HepG2 (cell line): ENCODE measurements around the gene TMEM270. TPM values are rescaled to one million over a fixed set of nuclear protein-coding genes. Genes with fewer than 3 reads are reported as not detected.

Experiments used
- ATAC-seq: fragments of 200-7000 bp; cut with Tn5 transposase; 3 replicates; pipeline ENCODE4 v1.9.1; 2020; ENCODE audit warnings: mild to moderate bottlenecking, moderate library complexity
- BruUV-seq: library from RNA; stranded (reverse); fragments of 400-500 nt; replicated peaks from 2 replicates; lab custom pipeline; 2021; lab: Mats Ljungman, UMichigan
- CTCF ChIA-PET: fragments of 300-600 bp; formaldehyde crosslinking; extraction: SDS; loops from one replicate; lab custom pipeline; 2021; ENCODE audit warnings: low total read pairs, inconsistent platforms, low intra/inter-chr PET ratio; lab: Yijun Ruan, JAX
- POLR2A ChIA-PET: fragments of 350-600 bp; sonication (Branson Sonifier 250); formaldehyde crosslinking; loops from one replicate; lab custom pipeline; 2020; ENCODE audit warnings: antibody characterized with exemption, inconsistent platforms; lab: Yijun Ruan, JAX
- DNase-seq: peaks from one replicate; pipeline ENCODE4 v3.0.0-alpha.2; 2015; ENCODE audit warnings: low spot score
- FAIRE-seq: peaks from 3 replicates; lab custom pipeline; 2011; peaks lifted over from hg19 to GRCh38; lab: Jason Lieb, UNC
- H2AFZ ChIP-seq: one replicate; pipeline ENCODE4 v1.6.1; 2011; ENCODE audit warnings: low read length, inconsistent platforms
- H3K27ac ChIP-seq: fragments of 300-600 bp; 3 replicates; pipeline ENCODE4 v1.8.0; 2011; ENCODE audit warnings: mixed run types, mild to moderate bottlenecking, mixed read lengths, low read length, inconsistent platforms; ENCODE audit not compliant: insufficient read depth; ENCODE audit errors: extremely low read length
- H3K27me3 ChIP-seq, 2 experiments: fragments of 200-600 bp in 1 of 2; 2 replicates in 1 of 2; 3 replicates in 1 of 2; pipeline versions ENCODE4 v1.6.0 to v1.8.0; 2011; ENCODE audit warnings: low read length in 2 of 2, mild to moderate bottlenecking in 2 of 2, moderate library complexity in 2 of 2, inconsistent platforms in 1 of 2; ENCODE audit not compliant: insufficient read depth in 2 of 2, control insufficient read depth in 1 of 2
- H3K36me3 ChIP-seq, 2 experiments: fragments of 200-600 bp in 1 of 2; replicated peaks in 1 of 2; 2 replicates in 1 of 2; 3 replicates in 1 of 2; pipeline versions ENCODE4 v1.5.1 to v1.8.0; 2011; ENCODE audit warnings: low read length in 2 of 2, inconsistent platforms in 1 of 2; ENCODE audit not compliant: insufficient read depth in 2 of 2, control insufficient read depth in 1 of 2
- H3K4me1 ChIP-seq: 2 replicates; pipeline ENCODE4 v1.5.1; 2012; ENCODE audit warnings: low read length, inconsistent platforms; ENCODE audit not compliant: insufficient read depth
- H3K4me2 ChIP-seq: 2 replicates; pipeline ENCODE4 v1.6.0; 2011; ENCODE audit warnings: low read depth, low read length, inconsistent platforms
- H3K4me3 ChIP-seq, 3 experiments: fragments of 200-600 bp in 1 of 3; sonication (generic), shearing (Covaris generic) in 1 of 3; replicated peaks in 1 of 3; 2 replicates each; pipeline ENCODE4 v1.5.1; 2011 to 2016; ENCODE audit warnings: low read length in 3 of 3, inconsistent platforms in 2 of 3, low read depth in 2 of 3, mild to moderate bottlenecking in 2 of 3, control low read depth in 1 of 3, mixed read lengths in 1 of 3; ENCODE audit not compliant: insufficient read depth in 1 of 3
- H3K79me2 ChIP-seq: one replicate; pipeline ENCODE4 v1.6.1; 2011; ENCODE audit warnings: low read length, inconsistent platforms; ENCODE audit not compliant: insufficient read depth
- H3K9ac ChIP-seq: 2 replicates; pipeline ENCODE4 v1.6.0; 2011; ENCODE audit warnings: mild to moderate bottlenecking, low read depth, low read length, inconsistent platforms; ENCODE audit not compliant: insufficient read depth
- H3K9me3 ChIP-seq: 2 replicates; pipeline ENCODE4 v1.5.1; 2012; ENCODE audit warnings: mild to moderate bottlenecking, low read length
- H4K20me1 ChIP-seq: 2 replicates; pipeline ENCODE4 v1.6.0; 2011; ENCODE audit warnings: inconsistent platforms, mild to moderate bottlenecking, low read length, moderate library complexity; ENCODE audit not compliant: insufficient read depth
- BCL6 ChIP-seq: IDR thresholded peaks from 2 replicates; pipeline ENCODE4 v1.6.1; 2016; ENCODE audit warnings: missing genetic modification reagents, missing compliant biosample characterization
- DNMT1 ChIP-seq: sonication (generic); formaldehyde crosslinking; IDR thresholded peaks from 2 replicates; pipeline ENCODE4 v1.5.1; 2020; ENCODE audit warnings: mild to moderate bottlenecking, missing genetic modification reagents
- DPF2 ChIP-seq: sonication (generic); formaldehyde crosslinking; IDR thresholded peaks from 2 replicates; pipeline ENCODE4 v1.4.0; 2020; ENCODE audit warnings: mild to moderate bottlenecking, low read depth, missing genetic modification reagents, borderline replicate concordance
- FIP1L1 ChIP-seq: fragments of 200-400 bp; formaldehyde crosslinking; IDR thresholded peaks from 2 replicates; pipeline ENCODE4 v1.6.1; 2018; ENCODE audit warnings: low read depth, mild to moderate bottlenecking, low read length, moderate library complexity, borderline replicate concordance; ENCODE audit not compliant: insufficient read depth
- GABPA ChIP-seq, 2 experiments: IDR thresholded peaks; 2 replicates each; pipeline ENCODE4 v1.6.1; 2011 to 2016; ENCODE audit warnings: low read depth in 2 of 2, low read length in 1 of 2, missing biosample characterization in 1 of 2, missing genetic modification characterization in 1 of 2
- HES4 ChIP-seq: sonication (generic); formaldehyde crosslinking; IDR thresholded peaks from 2 replicates; pipeline ENCODE4 v1.9.0; 2021; ENCODE audit warnings: mild to moderate bottlenecking, missing genetic modification reagents, borderline replicate concordance
- HOXD1 ChIP-seq: sonication (generic); formaldehyde crosslinking; IDR thresholded peaks from 2 replicates; pipeline ENCODE4 v1.5.0; 2020; ENCODE audit warnings: missing genetic modification reagents
- NONO ChIP-seq, 2 experiments: fragments of 450-650 bp in 1 of 2; sonication (generic) in 1 of 2; formaldehyde crosslinking in 1 of 2; IDR thresholded peaks in 1 of 2; conservative IDR thresholded peaks in 1 of 2; 2 replicates each; pipeline versions ENCODE4 v1.6.1 to v1.8.0; 2017 to 2022; ENCODE audit warnings: mild to moderate bottlenecking in 1 of 2, missing genetic modification reagents in 1 of 2, moderate library complexity in 1 of 2
- STAG1 ChIP-seq: sonication (generic); formaldehyde crosslinking; IDR thresholded peaks from 2 replicates; pipeline ENCODE4 v1.4.0; 2020; ENCODE audit warnings: missing genetic modification reagents
- THYN1 ChIP-seq: sonication (generic); formaldehyde crosslinking; IDR thresholded peaks from 2 replicates; pipeline ENCODE4 v1.8.1; 2023; ENCODE audit warnings: low read depth, mild to moderate bottlenecking, moderate library complexity, missing genetic modification reagents, borderline replicate concordance
- ZNF20 ChIP-seq: sonication (generic); formaldehyde crosslinking; IDR thresholded peaks from 2 replicates; pipeline ENCODE4 v1.4.0; 2020; ENCODE audit warnings: mild to moderate bottlenecking, moderate library complexity, missing genetic modification reagents
- ZNF331 ChIP-seq: sonication (generic); formaldehyde crosslinking; IDR thresholded peaks from 2 replicates; pipeline ENCODE4 v1.4.0; 2020; ENCODE audit warnings: missing genetic modification reagents
- ZNF460 ChIP-seq: sonication (generic); formaldehyde crosslinking; IDR thresholded peaks from 2 replicates; pipeline ENCODE4 v1.5.1; 2020; ENCODE audit warnings: missing genetic modification reagents, mild to moderate bottlenecking, borderline replicate concordance
- ZNF530 ChIP-seq: sonication (generic); formaldehyde crosslinking; IDR thresholded peaks from 2 replicates; pipeline ENCODE4 v1.5.0; 2020; ENCODE audit warnings: low read depth, mild to moderate bottlenecking, missing genetic modification reagents
- ZNF563 ChIP-seq: sonication (generic); formaldehyde crosslinking; IDR thresholded peaks from 2 replicates; pipeline ENCODE4 v1.8.0; 2022; ENCODE audit warnings: mild to moderate bottlenecking, moderate library complexity, missing genetic modification reagents
- ZNF569 ChIP-seq: sonication (generic); formaldehyde crosslinking; IDR thresholded peaks from 2 replicates; pipeline ENCODE4 v1.5.0; 2020; ENCODE audit warnings: mild to moderate bottlenecking, missing genetic modification reagents, moderate library complexity, borderline replicate concordance
- ZNF589 ChIP-seq: sonication (generic); formaldehyde crosslinking; conservative IDR thresholded peaks from 2 replicates; pipeline ENCODE4 v1.8.0; 2022; ENCODE audit warnings: mild to moderate bottlenecking, moderate library complexity, missing genetic modification reagents
- ZNF709 ChIP-seq: sonication (generic); formaldehyde crosslinking; IDR thresholded peaks from 2 replicates; pipeline ENCODE4 v1.5.0; 2020; ENCODE audit warnings: mild to moderate bottlenecking, missing genetic modification reagents
- ZNF790 ChIP-seq: sonication (generic); formaldehyde crosslinking; IDR thresholded peaks from 2 replicates; pipeline ENCODE4 v1.8.0; 2022; ENCODE audit warnings: missing genetic modification reagents, mild to moderate bottlenecking, borderline replicate concordance
- ZSCAN29 ChIP-seq: sonication (generic); formaldehyde crosslinking; conservative IDR thresholded peaks from 2 replicates; pipeline ENCODE4 v1.4.0; 2020; ENCODE audit warnings: mild to moderate bottlenecking, missing genetic modification reagents
- WGBS: methylation state at CpG from one replicate; pipeline ENCODE4 v1.1.6; 2017; ENCODE audit warnings: low lambda C conversion rate; 5-methylcytosine and 5-hydroxymethylcytosine counted together
- in situ Hi-C: cut with HindIII; loops from 2 replicates; pipeline ENCODE4 v1.10.0; 2017; ENCODE audit warnings: low pct_unique_long_range_greater_than_20kb; ENCODE audit not compliant: extremely low pct_ligation_motif_present
- intact Hi-C: fragments of 100-400 bp; cut with micrococcal nuclease; formaldehyde crosslinking; loops from one replicate; pipeline ENCODE4 v1.10.0; 2022; ENCODE audit not compliant: unreplicated experiment
- polyA plus RNA-seq, 8 experiments: library from polyadenylated mRNA; depleted of rRNA in 3 of 8; stranded (reverse) in 7 of 8; unstranded in 1 of 8; fragments of >200 nt; fragmentation: Illumina TruSeq in 4 of 8; extraction: Trizol in 4 of 8; gene quantifications; 2 replicates each; pipeline versions ENCODE4 v1.2.1 to v1.2.3, GENCODE V29; 2011 to 2016; ENCODE audit warnings: low read depth in 4 of 8, missing spikeins in 1 of 8, mixed read lengths in 1 of 8; ENCODE audit not compliant: insufficient read depth in 1 of 8
- total RNA-seq, 5 experiments: library from RNA; depleted of rRNA; stranded (reverse); fragments of >200 nt; fragmentation: Illumina TruSeq; extraction: Trizol; gene quantifications; 2 replicates each; pipeline ENCODE4 v1.2.3, GENCODE V29; 2016; ENCODE audit warnings: low read depth in 1 of 5
- TF ChIP-seq, protein P1 (sequence below): sonication (generic); formaldehyde crosslinking; IDR thresholded peaks from 2 replicates; pipeline ENCODE4 v1.5.0; 2020; ENCODE audit warnings: mild to moderate bottlenecking, missing genetic modification reagents, moderate library complexity
- TF ChIP-seq, protein P2 (sequence below): sonication (generic); formaldehyde crosslinking; IDR thresholded peaks from 2 replicates; pipeline ENCODE4 v1.5.0; 2020; ENCODE audit warnings: missing genetic modification reagents

TMEM270 gene
- total and polyA plus RNA-seq, 2 of the 13 experiments (the other 11 are each of a cell fraction or from before 2014, with no cell fraction given): not detected

DNA sequence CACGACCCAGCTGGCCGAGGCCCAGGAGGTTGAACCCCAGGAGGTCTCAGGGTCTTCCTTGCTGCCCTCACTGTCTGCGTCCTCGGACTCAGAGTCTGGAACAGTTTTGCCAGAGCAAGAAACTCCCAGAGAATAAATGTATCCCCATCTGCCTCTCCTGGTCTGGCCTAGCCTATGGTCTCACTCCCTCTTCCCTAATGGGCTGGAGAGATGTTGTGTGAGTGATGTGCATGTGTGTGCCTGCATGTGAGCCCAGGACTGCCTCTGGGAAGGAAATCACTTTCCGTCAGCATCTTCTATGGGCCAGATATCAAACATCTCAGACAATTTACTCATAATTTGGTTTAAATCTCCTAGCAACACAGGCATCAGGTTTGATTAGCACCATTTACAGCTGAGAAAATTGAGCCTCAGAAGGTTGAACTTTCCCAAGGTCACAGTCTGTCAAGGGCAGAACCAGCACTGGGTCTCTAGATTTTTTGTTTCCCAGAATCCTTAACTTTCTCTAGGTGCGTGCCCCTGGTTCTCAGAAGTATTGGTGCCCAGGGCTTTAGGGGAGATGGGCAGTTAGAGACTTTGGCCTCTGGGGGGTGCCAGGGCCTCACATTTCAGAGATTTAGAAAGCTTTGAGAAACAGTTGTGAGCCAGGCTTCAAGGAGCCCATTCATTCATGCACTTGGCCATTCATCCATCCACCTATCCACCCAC is 4.9 kb downstream of the TMEM270 start:
- no peaks in the 10 kb centered on the region for H3K79me2 ChIP-seq
- no TSS peak for BruUV-seq
- in situ Hi-C loops (no loop called here), intact Hi-C loops (loop anchor here (1.0 kb wide), 1 partner anchor 161 kb away; no protein-coding TSS in a partner anchor)
- 2% methylated on average over 5 of the region's 6 CpGs for WGBS
- no peak overlapping the region for H3K4me2 ChIP-seq
- no peaks in the 10 kb centered on the region for H3K9me3 ChIP-seq
- H3K27me3 ChIP-seq: peaks cover 3 to 5% of the 10 kb centered on the region in 2 experiments; a peak in 4 of 5 replicates
- H3K9ac ChIP-seq: no peak overlapping the region
- DNase-seq (peak; percentile 34), FAIRE-seq (no peak), ATAC-seq (peak; percentile 16; the same call in 1 of the 3 replicates)
- H3K27ac ChIP-seq: no peak overlapping the region
- no peak overlapping the region for H2AFZ ChIP-seq
- ChIA-PET POLR2A (interaction anchor here (1.0 kb wide), 1 partner anchor 113 kb away, joined by 4 read pairs; no protein-coding TSS in a partner anchor), CTCF (interaction anchor here (1.6 to 1.7 kb wide), 2 partner anchors 113 to 161 kb away, joined by 12 read pairs; no protein-coding TSS in a partner anchor)
- no peak overlapping the region for H3K4me3 ChIP-seq
- H3K4me1 ChIP-seq: peaks cover 34% of the 10 kb centered on the region
- H4K20me1 ChIP-seq: no peaks in the 10 kb centered on the region
- no peaks in the 10 kb centered on the region for H3K36me3 ChIP-seq
- no peak for TF ChIP-seq BCL6 (CRISPR knock-in tag)
- no peak for TF ChIP-seq NONO (IDR thresholded peaks at IDR 0.05)
- no peak for TF ChIP-seq NONO (CRISPR knock-in tag; conservative IDR thresholded peaks at IDR 0.05)
- TF ChIP-seq ZNF20 (CRISPR knock-in tag): no peak
- TF ChIP-seq ZNF331 (CRISPR knock-in tag): no peak
- TF ChIP-seq ZNF790 (CRISPR knock-in tag): no peak
- TF ChIP-seq ZNF709: no peak
- TF ChIP-seq STAG1 (CRISPR knock-in tag): peak; percentile 80
- no peak for TF ChIP-seq DNMT1 (CRISPR knock-in tag)
- TF ChIP-seq ZNF530 (CRISPR knock-in tag): no peak
- TF ChIP-seq, protein P1, sequence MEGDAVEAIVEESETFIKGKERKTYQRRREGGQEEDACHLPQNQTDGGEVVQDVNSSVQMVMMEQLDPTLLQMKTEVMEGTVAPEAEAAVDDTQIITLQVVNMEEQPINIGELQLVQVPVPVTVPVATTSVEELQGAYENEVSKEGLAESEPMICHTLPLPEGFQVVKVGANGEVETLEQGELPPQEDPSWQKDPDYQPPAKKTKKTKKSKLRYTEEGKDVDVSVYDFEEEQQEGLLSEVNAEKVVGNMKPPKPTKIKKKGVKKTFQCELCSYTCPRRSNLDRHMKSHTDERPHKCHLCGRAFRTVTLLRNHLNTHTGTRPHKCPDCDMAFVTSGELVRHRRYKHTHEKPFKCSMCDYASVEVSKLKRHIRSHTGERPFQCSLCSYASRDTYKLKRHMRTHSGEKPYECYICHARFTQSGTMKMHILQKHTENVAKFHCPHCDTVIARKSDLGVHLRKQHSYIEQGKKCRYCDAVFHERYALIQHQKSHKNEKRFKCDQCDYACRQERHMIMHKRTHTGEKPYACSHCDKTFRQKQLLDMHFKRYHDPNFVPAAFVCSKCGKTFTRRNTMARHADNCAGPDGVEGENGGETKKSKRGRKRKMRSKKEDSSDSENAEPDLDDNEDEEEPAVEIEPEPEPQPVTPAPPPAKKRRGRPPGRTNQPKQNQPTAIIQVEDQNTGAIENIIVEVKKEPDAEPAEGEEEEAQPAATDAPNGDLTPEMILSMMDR (CRISPR knock-in tag): peak; percentile 61
- no peak for TF ChIP-seq ZNF563 (CRISPR knock-in tag)
- no peak for TF ChIP-seq ZNF589 (CRISPR knock-in tag)
- TF ChIP-seq FIP1L1: no peak
- TF ChIP-seq HOXD1 (CRISPR knock-in tag): no peak
- TF ChIP-seq THYN1 (CRISPR knock-in tag): no peak
- TF ChIP-seq GABPA (IDR thresholded peaks at IDR 0.05; ENCODE audit: low read depth, low read length): no peak
- no peak for TF ChIP-seq GABPA (CRISPR knock-in tag; IDR thresholded peaks at IDR 0.05; ENCODE audit: low read depth)
- TF ChIP-seq ZNF569 (CRISPR knock-in tag): no peak
- no peak for TF ChIP-seq ZSCAN29 (CRISPR knock-in tag)
- TF ChIP-seq ZNF460 (CRISPR knock-in tag): no peak
- TF ChIP-seq HES4 (CRISPR knock-in tag): no peak
- TF ChIP-seq DPF2 (CRISPR knock-in tag): no peak
- TF ChIP-seq, protein P2, sequence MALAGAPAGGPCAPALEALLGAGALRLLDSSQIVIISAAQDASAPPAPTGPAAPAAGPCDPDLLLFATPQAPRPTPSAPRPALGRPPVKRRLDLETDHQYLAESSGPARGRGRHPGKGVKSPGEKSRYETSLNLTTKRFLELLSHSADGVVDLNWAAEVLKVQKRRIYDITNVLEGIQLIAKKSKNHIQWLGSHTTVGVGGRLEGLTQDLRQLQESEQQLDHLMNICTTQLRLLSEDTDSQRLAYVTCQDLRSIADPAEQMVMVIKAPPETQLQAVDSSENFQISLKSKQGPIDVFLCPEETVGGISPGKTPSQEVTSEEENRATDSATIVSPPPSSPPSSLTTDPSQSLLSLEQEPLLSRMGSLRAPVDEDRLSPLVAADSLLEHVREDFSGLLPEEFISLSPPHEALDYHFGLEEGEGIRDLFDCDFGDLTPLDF (CRISPR knock-in tag): no peak
